Measurements from ENCODE around the gene NOSTRIN. TPM values are rescaled to one million over a fixed set of nuclear protein-coding genes. Genes with fewer than 3 reads are reported as not detected.

The NOSTRIN gene
- total RNA-seq, 4 donors from 2014 or later = 10.1 to 48.1 (median 18.0) TPM

DNA sequence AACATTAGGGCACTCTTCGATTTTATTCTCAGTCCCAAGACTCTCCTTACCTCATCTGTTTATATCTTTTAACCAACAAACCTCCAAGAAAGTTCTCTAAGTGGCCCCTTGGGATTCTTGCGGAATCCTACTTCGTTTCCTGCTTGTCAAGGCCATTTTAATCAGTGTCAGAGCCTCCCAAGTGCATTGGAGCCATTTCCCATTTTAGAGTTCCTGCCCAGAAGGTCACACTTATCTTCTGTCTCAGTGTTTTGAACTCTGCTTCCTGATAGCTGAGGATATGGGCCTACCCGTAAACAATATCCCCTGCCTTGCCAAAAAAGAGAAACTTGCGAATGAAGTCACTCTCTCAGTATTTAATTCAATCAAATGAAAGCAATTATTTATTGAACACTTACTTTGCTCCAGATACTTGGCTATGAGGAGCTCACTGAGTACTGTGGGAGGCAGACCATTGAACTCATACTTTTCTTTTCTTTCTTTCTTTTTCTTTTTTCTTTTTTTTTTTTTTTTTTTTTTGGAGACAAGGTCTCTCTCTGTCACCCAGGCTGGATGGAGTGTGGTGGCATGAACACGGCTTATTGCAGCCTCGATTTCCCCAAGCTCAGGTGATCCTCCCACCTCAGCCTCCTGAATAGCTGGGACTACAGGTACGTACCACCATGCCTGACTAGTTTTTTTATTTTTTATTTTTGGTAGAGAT, 5.7 kb upstream of the NOSTRIN start:
- 76 to 79% methylated on average over 8 of the region's 8 CpGs for WGBS, 2 donors
- peaks cover 20 to 23% of the 10 kb centered on the region in 2 donors for H3K4me1 ChIP-seq
- no peak overlapping the region for H3K27ac ChIP-seq
- no peaks in the 10 kb centered on the region for H3K36me3 ChIP-seq
- TF ChIP-seq, protein P1, sequence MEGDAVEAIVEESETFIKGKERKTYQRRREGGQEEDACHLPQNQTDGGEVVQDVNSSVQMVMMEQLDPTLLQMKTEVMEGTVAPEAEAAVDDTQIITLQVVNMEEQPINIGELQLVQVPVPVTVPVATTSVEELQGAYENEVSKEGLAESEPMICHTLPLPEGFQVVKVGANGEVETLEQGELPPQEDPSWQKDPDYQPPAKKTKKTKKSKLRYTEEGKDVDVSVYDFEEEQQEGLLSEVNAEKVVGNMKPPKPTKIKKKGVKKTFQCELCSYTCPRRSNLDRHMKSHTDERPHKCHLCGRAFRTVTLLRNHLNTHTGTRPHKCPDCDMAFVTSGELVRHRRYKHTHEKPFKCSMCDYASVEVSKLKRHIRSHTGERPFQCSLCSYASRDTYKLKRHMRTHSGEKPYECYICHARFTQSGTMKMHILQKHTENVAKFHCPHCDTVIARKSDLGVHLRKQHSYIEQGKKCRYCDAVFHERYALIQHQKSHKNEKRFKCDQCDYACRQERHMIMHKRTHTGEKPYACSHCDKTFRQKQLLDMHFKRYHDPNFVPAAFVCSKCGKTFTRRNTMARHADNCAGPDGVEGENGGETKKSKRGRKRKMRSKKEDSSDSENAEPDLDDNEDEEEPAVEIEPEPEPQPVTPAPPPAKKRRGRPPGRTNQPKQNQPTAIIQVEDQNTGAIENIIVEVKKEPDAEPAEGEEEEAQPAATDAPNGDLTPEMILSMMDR (IDR thresholded peaks at IDR 0.05) = no peak
- TF ChIP-seq POLR2A (IDR thresholded peaks at IDR 0.05) = no peak
- no peaks in the 10 kb centered on the region for H3K9me3 ChIP-seq
- no peaks in the 10 kb centered on the region for H3K27me3 ChIP-seq
- intact Hi-C loops (cut with DNase I) = no loop called here
- no peak for DNase-seq
- H3K4me3 ChIP-seq (replicated peaks in 1 of 3) = no peak overlapping the region

DNA sequence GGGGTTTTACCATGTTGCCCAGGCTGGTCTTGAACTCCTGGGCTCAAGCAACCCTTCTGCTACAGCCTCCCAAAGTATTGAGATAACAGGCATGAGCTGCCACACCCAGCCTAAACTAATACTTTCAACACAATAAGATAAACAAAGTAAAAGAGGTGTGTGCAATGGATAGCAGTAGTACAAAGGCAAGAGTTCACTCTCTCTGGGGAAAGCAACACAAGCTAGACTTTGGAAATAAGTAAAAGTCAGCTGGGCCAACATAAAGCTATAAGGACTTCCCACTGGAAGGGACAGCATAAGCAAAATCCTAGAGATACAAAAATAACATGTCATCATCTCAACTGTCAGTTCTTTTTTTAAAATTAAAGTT, 5.2 kb upstream of the NOSTRIN start:
- no peaks in the 10 kb centered on the region for H3K9me3 ChIP-seq
- DNase-seq = no peak
- H3K27me3 ChIP-seq = no peaks in the 10 kb centered on the region
- intact Hi-C loops (cut with DNase I) = no loop called here
- TF ChIP-seq POLR2A (IDR thresholded peaks at IDR 0.05) = no peak
- TF ChIP-seq, protein P1 (IDR thresholded peaks at IDR 0.05) = no peak
- H3K36me3 ChIP-seq = no peaks in the 10 kb centered on the region
- no peak overlapping the region for H3K27ac ChIP-seq
- no peak overlapping the region for H3K4me3 ChIP-seq (replicated peaks in 1 of 3)
- H3K4me1 ChIP-seq = peaks cover 20 to 24% of the 10 kb centered on the region in 2 donors

DNA sequence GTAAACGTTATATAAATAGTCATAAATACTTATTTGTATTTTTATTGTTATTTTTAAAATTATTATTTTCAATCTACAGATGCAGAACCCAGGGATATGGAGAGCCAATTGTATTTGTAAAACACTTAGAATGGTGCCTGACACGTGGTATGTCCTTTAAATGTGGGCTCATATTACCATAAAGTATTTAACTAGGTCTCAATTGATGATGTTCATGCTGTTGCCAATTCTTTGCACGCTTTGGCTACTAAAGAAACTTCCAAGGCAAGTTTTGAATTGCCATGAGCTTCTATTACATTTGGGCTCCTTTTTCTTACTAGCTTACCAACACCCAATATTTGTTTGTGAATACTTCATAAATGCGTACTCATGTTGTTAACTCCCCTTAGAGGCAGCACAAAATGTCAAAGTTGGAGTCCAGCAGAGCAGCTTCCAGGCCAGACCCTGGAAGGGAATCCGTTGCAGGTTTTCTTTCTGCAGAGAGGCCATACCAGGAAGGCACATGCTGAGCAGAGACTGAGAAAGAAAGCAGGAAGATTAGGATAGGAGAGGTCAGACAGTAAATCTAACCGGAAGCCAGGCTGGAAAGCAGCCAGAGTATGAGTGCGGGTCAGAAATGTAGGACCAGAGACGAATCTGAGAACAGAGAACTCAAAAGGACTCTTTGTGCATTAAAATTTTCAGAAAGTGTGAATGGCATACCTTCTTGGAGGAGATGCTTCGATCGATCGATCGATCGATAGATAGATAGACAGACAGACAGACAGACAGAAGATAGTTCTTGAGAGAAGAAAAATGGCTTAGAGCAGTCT, 4.2 kb upstream of the NOSTRIN start:
- no peak overlapping the region for H3K4me3 ChIP-seq (replicated peaks in 1 of 3)
- no peaks in the 10 kb centered on the region for H3K9me3 ChIP-seq
- no peaks in the 10 kb centered on the region for H3K36me3 ChIP-seq
- peaks cover 25 to 33% of the 10 kb centered on the region in 2 donors for H3K4me1 ChIP-seq
- 73 to 81% methylated on average over 13 of the region's 13 CpGs for WGBS, 2 donors
- TF ChIP-seq POLR2A (IDR thresholded peaks at IDR 0.05) = no peak
- TF ChIP-seq, protein P1 (IDR thresholded peaks at IDR 0.05) = no peak
- DNase-seq = no peak
- H3K27me3 ChIP-seq = no peaks in the 10 kb centered on the region
- peak overlapping the region in 2 of 3 donors; percentile 55 to 56 for H3K27ac ChIP-seq
- intact Hi-C loops (cut with DNase I) = no loop called here

DNA sequence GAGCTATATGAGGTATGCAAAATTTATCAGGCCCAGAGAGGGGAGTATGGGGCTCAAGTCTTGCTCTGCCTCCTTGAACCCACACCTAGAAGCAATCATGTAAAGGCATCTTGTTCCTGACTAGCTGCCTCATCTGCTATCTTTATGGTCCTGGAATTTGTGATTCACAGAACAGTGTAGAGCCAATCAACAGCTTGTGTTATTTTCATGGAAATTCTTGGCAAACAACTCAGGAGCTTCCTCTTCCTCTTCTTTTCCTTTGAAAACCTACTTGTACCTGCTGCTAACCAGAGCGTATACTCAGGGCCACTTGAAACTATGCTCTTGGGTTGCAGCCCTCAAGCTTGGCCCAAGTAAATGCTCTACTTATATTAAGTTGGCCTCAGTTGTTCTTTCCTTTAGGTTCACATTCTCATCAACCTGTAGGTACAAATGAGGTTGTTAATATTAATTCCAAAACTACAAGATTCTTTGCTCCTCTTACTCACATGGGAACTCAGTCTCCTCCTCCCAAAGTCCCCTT, 3.5 kb upstream of the NOSTRIN start:
- no peaks in the 10 kb centered on the region for H3K36me3 ChIP-seq
- peaks cover 31 to 39% of the 10 kb centered on the region in 2 donors for H3K4me1 ChIP-seq
- peak; percentile 53 to 59 for DNase-seq
- 20 to 24% methylated on average over 1 of the region's 1 CpG for WGBS, 2 donors
- peak overlapping the region in 2 of 3 donors; percentile 55 to 56 for H3K27ac ChIP-seq
- intact Hi-C loops (cut with DNase I) = no loop called here
- H3K27me3 ChIP-seq = no peaks in the 10 kb centered on the region
- H3K4me3 ChIP-seq (replicated peaks in 1 of 3) = no peak overlapping the region
- no peaks in the 10 kb centered on the region for H3K9me3 ChIP-seq
- no peak for TF ChIP-seq POLR2A (IDR thresholded peaks at IDR 0.05)
- TF ChIP-seq, protein P1 (IDR thresholded peaks at IDR 0.05) = no peak

DNA sequence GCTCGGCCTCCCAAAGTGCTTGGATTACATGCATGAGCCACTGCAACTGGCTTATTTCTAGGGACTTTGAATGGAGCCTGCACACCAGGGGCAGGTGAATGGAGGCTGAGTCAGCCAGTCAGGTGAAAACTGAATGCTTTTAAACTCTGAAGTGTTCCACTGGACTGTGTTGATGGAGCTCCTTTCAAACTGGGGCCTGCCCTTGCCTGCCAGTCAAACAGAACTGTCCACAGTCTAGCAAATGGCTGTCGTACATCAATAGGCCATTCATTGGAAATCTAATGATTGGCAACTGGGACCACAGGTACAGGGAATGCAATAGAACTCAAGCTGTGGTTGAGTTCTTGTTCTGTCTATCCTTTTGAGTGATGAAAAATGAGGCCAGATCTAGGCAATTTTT, 966 bp upstream of the NOSTRIN start:
- H3K27ac ChIP-seq = peak overlapping the region in 2 of 3 donors; percentile 50 to 71
- no peak for TF ChIP-seq POLR2A (IDR thresholded peaks at IDR 0.05)
- TF ChIP-seq, protein P1 (IDR thresholded peaks at IDR 0.05) = no peak
- no peaks in the 10 kb centered on the region for H3K27me3 ChIP-seq
- WGBS, 2 donors = 42 to 45% methylated on average over 2 of the region's 2 CpGs
- DNase-seq = peak; percentile 43 to 56
- peaks cover 35 to 43% of the 10 kb centered on the region in 2 donors for H3K4me1 ChIP-seq
- H3K4me3 ChIP-seq (replicated peaks in 1 of 3) = no peak overlapping the region
- intact Hi-C loops (cut with DNase I) = no loop called here
- no peaks in the 10 kb centered on the region for H3K36me3 ChIP-seq
- no peaks in the 10 kb centered on the region for H3K9me3 ChIP-seq
